Activated T-helper 1 cell treated with Interleukin-2 at 50 U/mL for 16 hours (primary cell): ENCODE results near the gene COX7C.
"Not testable (repeated sequence)": the region's sequence is repeated elsewhere in the genome, so short reads cannot be mapped to it uniquely, and the experiment has no call there.

ENCODE experiments used
- DNase-seq: peaks from one replicate; pipeline ENCODE4 v3.0.0-alpha.2; 2020; ENCODE audit warnings: low read depth

The COX7C gene

GRCh38 chr5:86617756-86618576 lies at the start of gene COX7C:
COX7C (plus strand) TSS chr5:86617941; CDS start chr5:86618056, 115 bp downstream.
- DNase-seq: peak; percentile 79

GRCh38 chr5:86569522-86570426 lies 48.0 kb upstream of the COX7C start:
- not testable (repeated sequence) for DNase-seq

- no peak for DNase-seq
Observed at GRCh38 chr5:86570427-86571083, 47.2 kb upstream of the COX7C start.

GRCh38 chr5:86571109-86571508 lies 46.6 kb upstream of the COX7C start:
- DNase-seq: not testable (repeated sequence)

- DNase-seq: no peak
Observed at GRCh38 chr5:86572825-86573517, 44.8 kb upstream of the COX7C start.

GRCh38 chr5:86579502-86579901 lies 38.2 kb upstream of the COX7C start:
- no peak for DNase-seq

GRCh38 chr5:86596476-86596875 lies 21.3 kb upstream of the COX7C start:
- DNase-seq: no peak

GRCh38 chr5:86605881-86606280 lies 11.9 kb upstream of the COX7C start:
- no peak for DNase-seq

GRCh38 chr5:86613455-86613854 lies 4.3 kb upstream of the COX7C start:
- DNase-seq: no peak

- DNase-seq: no peak
Observed at GRCh38 chr5:86617309-86617755, 409 bp upstream of the COX7C start.

- no peak for DNase-seq
Observed at GRCh38 chr5:86623785-86624483, 6.2 kb downstream of the COX7C start.

- DNase-seq: no peak
Observed at GRCh38 chr5:86625148-86625547, 7.4 kb downstream of the COX7C start.

- no peak for DNase-seq
Observed at GRCh38 chr5:86626149-86626548, 8.4 kb downstream of the COX7C start.

GRCh38 chr5:86631165-86631564 lies 13.4 kb downstream of the COX7C start:
- DNase-seq: no peak

GRCh38 chr5:86640998-86641397 lies 23.3 kb downstream of the COX7C start:
- no peak for DNase-seq

- no peak for DNase-seq
Observed at GRCh38 chr5:86644843-86645242, 27.1 kb downstream of the COX7C start.

GRCh38 chr5:86645885-86646284 lies 28.1 kb downstream of the COX7C start:
- DNase-seq: no peak

- DNase-seq: no peak
Observed at GRCh38 chr5:86646671-86647070, 28.9 kb downstream of the COX7C start.

GRCh38 chr5:86649832-86650505 lies 32.2 kb downstream of the COX7C start:
- no peak for DNase-seq

- DNase-seq: not testable (repeated sequence)
Observed at GRCh38 chr5:86660771-86661170, 43.0 kb downstream of the COX7C start.
